Muscle layer of duodenum (tissue), 2 donors: ENCODE data around the gene ABCG4.

Experiments used
- H3K27ac ChIP-seq: one replicate; pipeline ENCODE4 v1.7.0; 2013; ENCODE audit warnings: mild to moderate bottlenecking, low read length
- H3K27me3 ChIP-seq: one replicate; pipeline ENCODE4 v1.7.0; 2013; ENCODE audit warnings: low read depth, mild to moderate bottlenecking, control low read depth, low read length
- H3K36me3 ChIP-seq, 2 donors: one replicate each; pipeline ENCODE4 v1.7.0; 2013; ENCODE audit warnings: low read length in 2 of 2, control low read depth in 1 of 2, mild to moderate bottlenecking in 1 of 2; ENCODE audit not compliant: insufficient read depth in 2 of 2, control insufficient read depth in 1 of 2
- H3K4me1 ChIP-seq, 2 donors: one replicate each; pipeline ENCODE4 v1.7.0; 2013; ENCODE audit warnings: low read length in 2 of 2, mild to moderate bottlenecking in 2 of 2, control low read depth in 1 of 2, moderate library complexity in 1 of 2; ENCODE audit not compliant: insufficient read depth in 2 of 2, control insufficient read depth in 1 of 2
- H3K4me3 ChIP-seq, 2 donors: one replicate each; pipeline ENCODE4 v1.7.0; 2013; ENCODE audit warnings: low read length in 2 of 2, low read depth in 1 of 2, mild to moderate bottlenecking in 1 of 2
- H3K9me3 ChIP-seq, 2 donors: one replicate each; pipeline ENCODE4 v1.7.0; 2013; ENCODE audit warnings: low read length in 2 of 2, control low read depth in 1 of 2, mild to moderate bottlenecking in 1 of 2; ENCODE audit not compliant: control insufficient read depth in 1 of 2
- donor health status: healthy.

Gene ABCG4

GRCh38 chr11:119202554-119202953, 53.7 kb downstream of the ABCG4 start:
- no peak overlapping the region for H3K4me3 ChIP-seq
- no peaks in the 10 kb centered on the region for H3K36me3 ChIP-seq
- H3K9me3 ChIP-seq = no peaks in the 10 kb centered on the region
- no peak overlapping the region for H3K27ac ChIP-seq
- H3K4me1 ChIP-seq = peaks cover 5 to 6% of the 10 kb centered on the region in 2 donors
- H3K27me3 ChIP-seq = no peaks in the 10 kb centered on the region

GRCh38 chr11:119204066-119204465, 55.2 kb downstream of the ABCG4 start:
- peaks cover 8% of the 10 kb centered on the region in 2 donors for H3K4me1 ChIP-seq
- no peaks in the 10 kb centered on the region for H3K36me3 ChIP-seq
- no peaks in the 10 kb centered on the region for H3K27me3 ChIP-seq
- H3K9me3 ChIP-seq = no peaks in the 10 kb centered on the region
- H3K4me3 ChIP-seq = no peak overlapping the region
- H3K27ac ChIP-seq = no peak overlapping the region

GRCh38 chr11:119205080-119205479, 56.2 kb downstream of the ABCG4 start:
- no peaks in the 10 kb centered on the region for H3K36me3 ChIP-seq
- H3K27ac ChIP-seq = peak overlapping the region; percentile 75
- no peaks in the 10 kb centered on the region for H3K27me3 ChIP-seq
- H3K4me1 ChIP-seq = peaks cover 8% of the 10 kb centered on the region in 2 donors
- peak overlapping the region; percentile 74 to 94 for H3K4me3 ChIP-seq
- H3K9me3 ChIP-seq = no peaks in the 10 kb centered on the region

- no peaks in the 10 kb centered on the region for H3K27me3 ChIP-seq
- H3K4me1 ChIP-seq = peaks cover 8% of the 10 kb centered on the region in 2 donors
- no peaks in the 10 kb centered on the region for H3K9me3 ChIP-seq
- H3K4me3 ChIP-seq = peak within 1 kb of the TSS; percentile 89 to 94
- peak within 1 kb of the TSS; percentile 75 for H3K27ac ChIP-seq
- H3K36me3 ChIP-seq = no peaks in the 10 kb centered on the region
These were observed 57.0 kb downstream of the ABCG4 start, which contains the start of gene CBL for GRCh38 chr11:119205574-119206510. TSS of gene CBL (plus strand) at chr11:119206339. CDS start at chr11:119206418, 79 bp downstream.

- H3K4me1 ChIP-seq = peaks cover 8% of the 10 kb centered on the region in 2 donors
- H3K27me3 ChIP-seq = no peaks in the 10 kb centered on the region
- peak overlapping the region; percentile 73 for H3K27ac ChIP-seq
- no peaks in the 10 kb centered on the region for H3K36me3 ChIP-seq
- no peaks in the 10 kb centered on the region for H3K9me3 ChIP-seq
- H3K4me3 ChIP-seq = peak overlapping the region; percentile 89 to 94
These were observed 57.9 kb downstream of the ABCG4 start for GRCh38 chr11:119206511-119207414.

GRCh38 chr11:119207415-119207960, 58.6 kb downstream of the ABCG4 start:
- Histone ChIP-seq H3K4me3 (peak overlapping the region; percentile 89 to 94), H3K4me1 (peaks cover 8% of the 10 kb centered on the region in 2 donors), H3K9me3 (no peaks in the 10 kb centered on the region), H3K27me3 (no peaks in the 10 kb centered on the region), H3K36me3 (no peaks in the 10 kb centered on the region), H3K27ac (peak overlapping the region; percentile 73)

GRCh38 chr11:119209186-119209585, 60.3 kb downstream of the ABCG4 start:
- Histone ChIP-seq H3K4me3 (no peak overlapping the region), H3K27ac (no peak overlapping the region), H3K27me3 (no peaks in the 10 kb centered on the region), H3K4me1 (peaks cover 8% of the 10 kb centered on the region in 2 donors), H3K36me3 (no peaks in the 10 kb centered on the region), H3K9me3 (no peaks in the 10 kb centered on the region)

GRCh38 chr11:119210050-119210449, 61.2 kb downstream of the ABCG4 start:
- Histone ChIP-seq H3K9me3 (no peaks in the 10 kb centered on the region), H3K4me1 (peaks cover 8% of the 10 kb centered on the region in 2 donors)

More at GRCh38 chr11:119210050-119210449, 61.2 kb downstream of the ABCG4 start:
- H3K27me3 ChIP-seq = no peaks in the 10 kb centered on the region
- no peak overlapping the region for H3K27ac ChIP-seq
- H3K36me3 ChIP-seq = no peaks in the 10 kb centered on the region
- no peak overlapping the region for H3K4me3 ChIP-seq
